Measurements from ENCODE around the gene PIEZO1.

The PIEZO1 gene

GRCh38 chr16:88731699-88732098, 53.3 kb downstream of the PIEZO1 start:
- no peaks in the 10 kb centered on the region for H3K9me3 Mint-ChIP-seq
- ATAC-seq (ENCODE audit: low read depth) (no peak), DNase-seq (ENCODE audit: low spot score in 2 of 2) (no peak)
- no peaks in the 10 kb centered on the region for H3K27me3 Mint-ChIP-seq
- H3K36me3 Mint-ChIP-seq: peaks cover 7% of the 10 kb centered on the region
- H3K4me3 Mint-ChIP-seq: no peak overlapping the region
- no peak overlapping the region for H3K27ac Mint-ChIP-seq
- peaks cover 2% of the 10 kb centered on the region for H3K4me1 Mint-ChIP-seq

- DNase-seq (ENCODE audit: low spot score in 2 of 2): no peak
- H3K27me3 Mint-ChIP-seq: no peaks in the 10 kb centered on the region
- H3K4me3 Mint-ChIP-seq: no peak overlapping the region
- H3K4me1 Mint-ChIP-seq: peaks cover 2% of the 10 kb centered on the region
- H3K27ac Mint-ChIP-seq: no peak overlapping the region
- H3K9me3 Mint-ChIP-seq: no peaks in the 10 kb centered on the region
- ATAC-seq (ENCODE audit: low read depth): no peak
- peaks cover 9% of the 10 kb centered on the region for H3K36me3 Mint-ChIP-seq
Measured at GRCh38 chr16:88730632-88731607, 54.1 kb downstream of the PIEZO1 start.

GRCh38 chr16:88727871-88728270, 57.1 kb downstream of the PIEZO1 start:
- peaks cover 2% of the 10 kb centered on the region for H3K4me1 Mint-ChIP-seq
- no peak overlapping the region for H3K27ac Mint-ChIP-seq
- DNase-seq (ENCODE audit: low spot score in 2 of 2): no peak
- no peak overlapping the region for H3K4me3 Mint-ChIP-seq
- peaks cover 15% of the 10 kb centered on the region for H3K36me3 Mint-ChIP-seq
- no peaks in the 10 kb centered on the region for H3K27me3 Mint-ChIP-seq
- ATAC-seq (ENCODE audit: low read depth): no peak
- H3K9me3 Mint-ChIP-seq: no peaks in the 10 kb centered on the region

- Mint-ChIP-seq H3K9me3 (no peaks in the 10 kb centered on the region), H3K4me1 (peaks cover 2% of the 10 kb centered on the region), H3K27me3 (no peaks in the 10 kb centered on the region), H3K27ac (no peak overlapping the region), H3K4me3 (no peak overlapping the region), H3K36me3 (peaks cover 15% of the 10 kb centered on the region)
- DNase-seq (ENCODE audit: low spot score in 2 of 2) (no peak), ATAC-seq (ENCODE audit: low read depth) (no peak)
Measured at GRCh38 chr16:88726981-88727380, 58.0 kb downstream of the PIEZO1 start.

- H3K27ac Mint-ChIP-seq: no peak overlapping the region
- peaks cover 2% of the 10 kb centered on the region for H3K4me1 Mint-ChIP-seq
- ATAC-seq (ENCODE audit: low read depth) (no peak), DNase-seq (ENCODE audit: low spot score in 2 of 2) (no peak)
- H3K9me3 Mint-ChIP-seq: no peaks in the 10 kb centered on the region
- no peaks in the 10 kb centered on the region for H3K27me3 Mint-ChIP-seq
- no peak overlapping the region for H3K4me3 Mint-ChIP-seq
- H3K36me3 Mint-ChIP-seq: peaks cover 14% of the 10 kb centered on the region
Measured at GRCh38 chr16:88726408-88726749, 58.6 kb downstream of the PIEZO1 start.

GRCh38 chr16:88725609-88726407, 59.2 kb downstream of the PIEZO1 start:
- no peaks in the 10 kb centered on the region for H3K27me3 Mint-ChIP-seq
- no peak for DNase-seq (ENCODE audit: low spot score in 2 of 2)
- no peak for ATAC-seq (ENCODE audit: low read depth)
- peaks cover 2% of the 10 kb centered on the region for H3K4me1 Mint-ChIP-seq
- peaks cover 12% of the 10 kb centered on the region for H3K36me3 Mint-ChIP-seq
- H3K4me3 Mint-ChIP-seq: no peak overlapping the region
- H3K27ac Mint-ChIP-seq: no peak overlapping the region
- H3K9me3 Mint-ChIP-seq: no peaks in the 10 kb centered on the region

GRCh38 chr16:88724855-88725555, 60.0 kb downstream of the PIEZO1 start:
- DNase-seq (ENCODE audit: low spot score in 2 of 2) (no peak), ATAC-seq (ENCODE audit: low read depth) (no peak)
- H3K4me3 Mint-ChIP-seq: no peak overlapping the region
- peaks cover 2% of the 10 kb centered on the region for H3K4me1 Mint-ChIP-seq
- no peak overlapping the region for H3K27ac Mint-ChIP-seq
- H3K9me3 Mint-ChIP-seq: no peaks in the 10 kb centered on the region
- peaks cover 17% of the 10 kb centered on the region for H3K36me3 Mint-ChIP-seq
- no peaks in the 10 kb centered on the region for H3K27me3 Mint-ChIP-seq

GRCh38 chr16:88723911-88724310, 61.1 kb downstream of the PIEZO1 start:
- peaks cover 20% of the 10 kb centered on the region for H3K36me3 Mint-ChIP-seq
- H3K4me3 Mint-ChIP-seq: no peak overlapping the region
- no peak overlapping the region for H3K27ac Mint-ChIP-seq
- no peaks in the 10 kb centered on the region for H3K27me3 Mint-ChIP-seq
- ATAC-seq (ENCODE audit: low read depth): no peak
- H3K9me3 Mint-ChIP-seq: no peaks in the 10 kb centered on the region
- H3K4me1 Mint-ChIP-seq: no peaks in the 10 kb centered on the region
- DNase-seq (ENCODE audit: low spot score in 2 of 2): no peak

GRCh38 chr16:88723507-88723887, 61.5 kb downstream of the PIEZO1 start:
- H3K27ac Mint-ChIP-seq: no peak overlapping the region
- H3K4me3 Mint-ChIP-seq: no peak overlapping the region
- no peaks in the 10 kb centered on the region for H3K27me3 Mint-ChIP-seq
- DNase-seq (ENCODE audit: low spot score in 2 of 2) (no peak), ATAC-seq (ENCODE audit: low read depth) (no peak)
- no peaks in the 10 kb centered on the region for H3K4me1 Mint-ChIP-seq
- H3K36me3 Mint-ChIP-seq: peaks cover 20% of the 10 kb centered on the region
- H3K9me3 Mint-ChIP-seq: no peaks in the 10 kb centered on the region

- peaks cover 20% of the 10 kb centered on the region for H3K36me3 Mint-ChIP-seq
- no peak overlapping the region for H3K27ac Mint-ChIP-seq
- H3K4me3 Mint-ChIP-seq: no peak overlapping the region
- no peaks in the 10 kb centered on the region for H3K4me1 Mint-ChIP-seq
- no peaks in the 10 kb centered on the region for H3K27me3 Mint-ChIP-seq
- no peaks in the 10 kb centered on the region for H3K9me3 Mint-ChIP-seq
- DNase-seq (ENCODE audit: low spot score in 2 of 2) (no peak), ATAC-seq (ENCODE audit: low read depth) (no peak)
Measured at GRCh38 chr16:88722784-88723506, 62.1 kb downstream of the PIEZO1 start.

- no peaks in the 10 kb centered on the region for H3K27me3 Mint-ChIP-seq
- H3K9me3 Mint-ChIP-seq: no peaks in the 10 kb centered on the region
- ATAC-seq (ENCODE audit: low read depth) (no peak), DNase-seq (ENCODE audit: low spot score in 2 of 2) (no peak)
- no peak overlapping the region for H3K4me3 Mint-ChIP-seq
- no peak overlapping the region for H3K27ac Mint-ChIP-seq
- no peaks in the 10 kb centered on the region for H3K4me1 Mint-ChIP-seq
- peaks cover 25% of the 10 kb centered on the region for H3K36me3 Mint-ChIP-seq
Measured at GRCh38 chr16:88721815-88722755, 62.9 kb downstream of the PIEZO1 start.

- H3K9me3 Mint-ChIP-seq: no peaks in the 10 kb centered on the region
- no peak overlapping the region for H3K27ac Mint-ChIP-seq
- ATAC-seq (ENCODE audit: low read depth) (no peak), DNase-seq (ENCODE audit: low spot score in 2 of 2) (no peak)
- no peak overlapping the region for H3K4me3 Mint-ChIP-seq
- H3K36me3 Mint-ChIP-seq: peaks cover 26% of the 10 kb centered on the region
- no peaks in the 10 kb centered on the region for H3K4me1 Mint-ChIP-seq
- H3K27me3 Mint-ChIP-seq: no peaks in the 10 kb centered on the region
Measured at GRCh38 chr16:88721236-88721635, 63.8 kb downstream of the PIEZO1 start.

Measured in memory B cell (primary cell).